HG02623 (cell line): ENCODE results near the gene ATP11C.
"Not testable (repeated sequence)": the region's sequence is repeated elsewhere in the genome, so short reads cannot be mapped to it uniquely, and the experiment has no call there.

Experiments
- ATAC-seq: cut with Tn5 transposase; IDR thresholded peaks from one replicate; pipeline ENCODE4 v1.9.1; 2021; ENCODE audit warnings: moderate library complexity; ENCODE audit not compliant: unreplicated experiment

The ATP11C gene

DNA sequence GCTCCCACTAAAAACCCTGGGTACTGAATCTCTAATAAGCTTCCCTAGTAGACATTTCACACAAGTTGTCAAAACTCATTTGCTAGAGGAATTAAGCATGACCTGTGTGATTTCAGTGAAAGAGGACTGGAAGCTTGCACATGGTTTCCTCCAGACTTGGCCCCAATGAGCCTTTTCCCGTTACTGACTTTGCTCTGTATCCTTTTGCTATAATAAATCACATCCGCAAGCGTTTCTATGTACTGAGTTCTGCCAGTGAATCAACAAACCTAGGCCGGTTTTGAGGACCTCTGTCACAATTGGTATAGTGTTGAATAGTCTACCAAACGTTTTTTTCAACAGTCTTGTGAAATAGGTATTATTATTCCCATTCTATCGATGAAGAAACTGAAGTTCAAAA lies 8.2 kb downstream of the ATP11C start:
- no peak for ATAC-seq

DNA sequence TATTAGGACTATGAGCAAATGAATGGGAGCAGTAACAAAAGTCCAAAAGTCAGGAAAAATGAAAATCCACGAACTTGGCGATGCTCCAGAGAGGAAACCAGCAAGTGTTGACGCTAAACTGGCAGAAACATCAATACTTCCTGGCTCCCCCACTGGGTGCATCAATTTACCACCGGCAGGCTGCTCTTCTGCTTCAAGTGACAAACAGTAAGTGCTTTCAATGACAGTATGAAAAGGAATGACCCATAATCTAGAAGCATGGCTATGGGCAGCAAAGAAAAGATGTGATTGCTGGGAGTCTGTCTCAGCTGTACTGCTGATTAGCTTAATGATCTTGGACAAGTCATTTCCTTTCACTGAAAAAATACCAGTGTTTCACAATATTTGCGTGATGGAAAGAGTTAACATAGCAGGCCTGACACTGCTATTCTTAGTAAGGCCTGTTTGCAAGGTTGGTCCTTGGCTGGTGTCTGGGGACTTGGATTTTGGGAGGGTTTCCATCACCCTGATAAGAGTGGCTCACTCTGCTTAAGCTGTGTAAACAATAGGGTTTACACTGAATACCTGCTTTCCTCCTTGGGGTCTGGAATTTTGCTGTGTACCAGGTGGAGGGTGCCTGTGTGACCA lies 8.7 kb downstream of the ATP11C start:
- no peak for ATAC-seq

DNA sequence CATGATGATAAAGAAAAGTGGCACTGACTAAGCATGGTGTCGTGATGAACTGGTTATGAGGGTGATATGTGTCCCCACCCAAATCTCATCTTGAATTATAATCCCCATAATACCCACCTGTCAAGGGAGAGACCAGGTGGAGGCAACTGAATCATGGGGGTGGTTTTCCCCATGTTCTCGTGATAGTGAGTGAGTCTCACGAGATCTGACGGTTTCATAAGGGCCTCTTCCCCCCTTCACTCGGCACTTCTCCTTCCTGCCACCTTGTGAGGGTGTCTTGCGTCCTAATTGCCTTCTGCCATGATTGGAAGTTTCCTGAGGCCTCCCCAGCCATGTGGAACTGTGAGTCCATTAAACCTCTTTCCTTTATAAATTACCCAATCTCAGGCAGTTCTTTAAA lies 11.7 kb downstream of the ATP11C start:
- ATAC-seq: not testable (repeated sequence)

DNA sequence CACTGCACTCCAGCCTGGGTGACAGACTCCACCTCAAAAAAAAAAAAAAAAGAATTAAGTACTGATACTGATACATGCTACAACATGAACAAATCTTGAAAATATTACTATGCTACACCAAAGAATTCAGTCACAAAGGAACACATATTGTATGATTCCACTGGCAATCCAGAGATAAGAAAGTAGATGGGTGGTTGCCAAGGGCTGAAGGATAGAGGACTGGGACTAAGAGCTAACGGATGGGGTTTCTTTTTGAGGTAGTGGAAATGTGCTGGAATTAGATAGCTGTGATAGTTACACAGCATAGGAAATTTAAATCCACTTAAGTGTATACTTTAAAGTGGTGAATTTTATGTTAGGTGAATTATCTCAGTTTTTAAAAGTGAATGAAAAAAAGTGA lies 12.5 kb downstream of the ATP11C start:
- ATAC-seq: no peak

DNA sequence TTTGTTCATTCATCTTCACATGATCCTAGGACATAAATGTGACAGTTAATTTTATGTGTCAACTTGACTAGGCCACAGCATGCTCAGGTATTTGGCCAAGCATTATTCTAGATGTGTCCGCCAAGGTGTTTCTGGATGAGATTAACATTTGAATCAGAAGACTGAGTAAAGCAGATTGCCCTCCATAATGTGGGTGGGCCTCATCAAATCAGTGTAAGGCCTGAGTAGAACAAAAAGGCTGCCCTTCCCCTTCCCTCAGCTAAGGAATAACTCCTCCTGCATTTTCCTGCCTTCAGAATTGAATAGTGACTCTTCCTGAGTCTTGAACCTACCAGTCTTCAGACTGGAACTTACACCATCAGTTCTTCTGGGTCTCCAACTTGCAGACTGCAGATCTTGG lies 18.4 kb downstream of the ATP11C start:
- ATAC-seq: no peak

DNA sequence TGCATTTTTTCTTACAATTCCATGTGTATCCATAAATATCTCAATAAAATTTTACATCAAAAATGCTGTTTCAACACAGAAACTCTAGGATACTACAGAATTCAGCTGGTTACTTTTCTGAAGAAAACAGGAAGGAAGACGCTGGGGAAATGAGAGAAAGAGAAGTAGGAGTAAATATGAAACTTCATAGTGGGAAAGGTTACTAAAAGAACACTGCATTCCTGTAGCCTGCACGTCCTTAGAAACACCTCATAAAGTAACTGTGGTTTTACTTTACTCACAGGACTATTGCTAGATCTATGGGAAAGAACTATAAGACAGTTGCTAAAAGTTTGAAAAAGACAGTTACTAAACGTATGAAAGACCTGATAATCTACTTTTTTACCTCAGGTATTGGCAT lies 23.1 kb downstream of the ATP11C start:
- ATAC-seq: peak; percentile 71

DNA sequence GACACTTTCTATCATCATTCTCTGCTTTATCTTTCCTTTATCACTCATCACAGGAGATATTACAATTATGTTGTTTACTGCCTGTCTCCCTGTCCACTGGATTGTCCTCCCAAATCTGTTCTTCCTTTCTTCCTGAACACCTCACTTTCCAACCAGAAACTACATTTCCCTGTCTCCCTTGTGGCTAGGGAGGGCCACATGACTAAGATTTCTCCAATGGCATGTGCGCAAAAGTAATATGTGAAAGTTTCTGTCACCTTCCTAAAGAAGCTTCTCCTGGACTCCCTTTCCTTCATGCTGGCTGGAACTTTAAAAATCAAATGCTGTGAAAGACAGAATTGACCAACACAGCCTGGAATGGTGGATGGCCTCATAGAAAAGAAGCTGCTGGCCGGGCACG lies 25.8 kb downstream of the ATP11C start:
- ATAC-seq: no peak

DNA sequence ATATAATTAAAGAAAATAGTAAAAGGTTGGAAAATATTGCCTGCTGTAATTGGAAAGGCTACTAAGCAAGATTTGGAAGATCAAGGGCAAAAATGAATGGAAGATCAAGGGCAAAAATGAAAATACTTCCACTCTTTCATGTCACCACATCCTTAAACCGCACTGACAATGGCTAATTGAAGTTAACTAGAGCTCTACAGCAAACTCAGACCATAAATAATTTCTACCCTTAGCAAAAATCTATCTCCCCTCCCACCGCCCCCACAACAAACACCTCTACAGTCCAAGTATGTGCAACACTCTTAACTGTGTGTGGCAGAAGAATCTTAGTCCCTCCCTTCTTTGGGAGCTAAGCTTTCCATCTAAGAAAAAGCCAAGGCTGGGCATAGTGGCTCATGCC lies 27.1 kb downstream of the ATP11C start:
- ATAC-seq: no peak

DNA sequence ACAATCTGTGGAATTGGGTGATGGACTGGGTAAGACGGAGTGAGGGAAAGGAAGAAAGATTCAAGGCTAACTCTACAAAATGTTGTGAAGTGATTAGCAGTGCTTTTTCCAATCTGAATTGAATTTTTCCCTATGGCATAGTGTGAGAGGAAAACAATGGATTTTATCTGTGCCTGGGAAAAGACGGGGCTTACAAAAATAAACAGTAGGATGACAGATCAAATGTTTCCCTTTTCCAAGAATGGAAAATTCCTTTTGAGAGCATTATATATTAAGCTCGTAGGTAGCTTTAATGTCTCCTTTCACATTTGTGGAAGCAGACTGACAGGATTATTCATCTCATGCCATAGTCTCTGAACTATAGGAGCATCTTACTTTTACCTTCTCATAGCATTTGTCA lies 27.8 kb downstream of the ATP11C start:
- no peak for ATAC-seq

DNA sequence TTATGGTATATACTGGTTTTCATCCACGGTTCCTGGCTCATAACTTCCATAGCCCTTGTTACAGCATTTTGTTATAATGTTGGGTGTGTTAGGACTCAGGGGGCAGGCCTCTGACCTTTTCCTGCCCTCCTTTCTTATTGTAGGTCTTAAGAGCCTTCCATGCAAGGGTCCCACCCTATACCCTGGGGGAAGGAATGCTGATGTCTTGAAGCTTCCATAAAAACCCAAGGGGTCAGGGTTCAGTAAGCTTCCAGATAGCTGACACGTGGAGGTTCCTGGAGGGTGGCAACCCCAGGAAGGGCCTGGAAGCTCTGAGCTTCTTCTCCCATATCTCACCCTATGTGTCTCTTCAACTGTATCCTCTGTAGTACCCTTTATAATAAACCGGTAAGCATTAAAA lies 29.6 kb downstream of the ATP11C start:
- no peak for ATAC-seq

DNA sequence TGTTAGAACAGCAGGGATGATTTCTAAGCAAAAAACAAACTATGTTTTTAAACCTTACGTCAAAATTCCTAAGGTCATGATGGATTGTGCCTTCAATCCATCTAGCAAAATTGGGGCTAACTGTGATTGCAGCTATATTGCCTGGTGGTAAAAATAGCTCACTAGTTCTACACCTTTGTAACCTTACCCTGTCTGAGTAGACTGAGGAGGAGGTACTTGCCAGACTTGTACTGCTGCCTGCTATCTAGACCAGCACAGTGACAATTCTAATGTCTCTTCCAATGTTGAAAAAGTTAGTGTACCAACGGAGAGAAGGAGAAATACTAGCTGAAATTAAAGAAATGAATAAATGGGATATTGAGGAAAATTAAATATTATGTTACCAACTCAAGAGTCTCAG lies 30.3 kb downstream of the ATP11C start:
- ATAC-seq: no peak

DNA sequence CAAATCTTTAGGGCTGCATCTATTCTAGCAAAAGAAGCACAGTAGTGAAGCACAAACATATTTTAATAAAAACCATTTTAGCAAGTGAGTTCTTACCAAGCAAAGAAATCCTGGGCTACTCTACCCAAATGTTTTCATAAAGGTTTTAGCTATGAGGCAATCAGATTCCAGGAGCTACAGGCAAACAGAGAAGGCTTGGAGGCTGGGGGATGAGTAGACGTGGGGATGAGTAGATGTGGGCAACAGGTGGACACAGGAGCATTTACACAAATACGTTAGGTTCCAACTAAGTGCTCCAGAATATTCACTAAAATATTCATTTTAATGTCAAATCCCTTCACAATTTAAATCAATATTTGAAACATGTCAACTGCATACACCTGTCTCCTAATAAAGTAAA lies 34.5 kb downstream of the ATP11C start:
- ATAC-seq: no peak

DNA sequence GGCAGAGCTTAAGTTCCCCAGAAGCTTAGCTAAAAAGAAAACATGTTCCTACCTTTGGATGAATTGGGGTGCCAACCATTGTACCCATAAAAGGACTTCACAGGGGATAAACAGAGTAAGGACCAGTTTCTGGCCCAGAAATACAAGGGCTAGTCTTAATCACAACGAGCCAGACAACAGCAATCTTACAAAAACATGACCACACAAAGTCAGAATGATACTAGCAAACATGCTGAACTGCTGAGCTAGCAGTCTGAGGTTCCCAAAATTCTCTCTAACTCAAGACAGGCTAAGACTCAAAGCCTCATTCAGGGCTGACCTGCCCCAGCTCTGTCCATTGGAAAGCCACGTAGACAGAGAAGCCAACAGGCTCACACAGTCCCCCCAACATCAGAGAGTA lies 40.3 kb downstream of the ATP11C start:
- peak; percentile 87 for ATAC-seq

DNA sequence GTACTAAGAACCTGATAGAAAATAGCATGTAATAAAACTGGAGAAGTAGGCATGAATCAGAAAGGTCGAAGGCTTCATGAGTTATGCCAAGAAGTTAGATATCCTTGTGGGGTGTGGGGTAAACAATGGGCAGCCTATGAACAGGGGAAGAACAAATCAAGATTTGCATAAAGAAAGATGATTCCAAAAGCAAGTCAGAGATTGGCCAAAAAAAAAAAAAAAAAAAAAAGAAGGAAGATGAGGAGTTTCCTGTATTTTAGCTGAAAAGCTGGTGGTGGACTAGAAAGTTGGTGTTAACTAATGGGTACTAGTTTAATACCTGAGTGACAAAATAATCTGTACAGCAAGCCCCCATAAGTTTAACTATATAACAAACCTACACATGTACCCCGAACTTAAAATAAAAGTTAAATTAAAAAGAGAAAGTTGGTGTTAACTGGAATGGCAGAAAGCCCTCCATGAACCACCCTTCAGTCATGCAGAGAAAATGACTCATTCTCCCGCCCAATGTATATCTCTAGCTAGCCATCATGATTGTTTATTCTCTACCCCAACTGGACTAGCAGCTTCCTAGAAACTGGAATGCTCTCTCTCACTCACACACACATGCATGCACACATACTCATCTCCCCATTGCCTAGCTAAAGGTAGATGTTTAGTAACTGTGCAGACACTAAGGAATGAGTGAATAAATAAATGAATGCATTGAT lies 41.7 kb downstream of the ATP11C start:
- no peak for ATAC-seq

DNA sequence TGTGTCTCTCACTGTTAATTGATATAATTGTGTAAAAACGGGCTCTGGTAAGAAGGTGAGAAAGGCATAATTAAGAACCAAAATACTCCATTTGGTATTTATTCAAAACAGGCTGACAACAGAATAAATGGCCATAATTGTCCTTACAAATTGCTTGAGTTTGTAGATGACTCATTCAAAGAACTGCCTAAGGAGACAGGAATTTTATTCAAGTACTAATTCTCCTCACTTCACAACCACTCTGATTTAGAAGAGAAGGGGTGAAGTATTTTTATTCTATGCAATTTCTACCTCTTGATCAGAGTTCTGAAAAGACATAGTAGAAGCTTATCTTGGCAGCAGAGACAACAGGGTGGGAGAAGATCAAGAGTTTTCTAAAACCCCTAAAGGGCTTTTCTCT lies 43.1 kb downstream of the ATP11C start:
- no peak for ATAC-seq

DNA sequence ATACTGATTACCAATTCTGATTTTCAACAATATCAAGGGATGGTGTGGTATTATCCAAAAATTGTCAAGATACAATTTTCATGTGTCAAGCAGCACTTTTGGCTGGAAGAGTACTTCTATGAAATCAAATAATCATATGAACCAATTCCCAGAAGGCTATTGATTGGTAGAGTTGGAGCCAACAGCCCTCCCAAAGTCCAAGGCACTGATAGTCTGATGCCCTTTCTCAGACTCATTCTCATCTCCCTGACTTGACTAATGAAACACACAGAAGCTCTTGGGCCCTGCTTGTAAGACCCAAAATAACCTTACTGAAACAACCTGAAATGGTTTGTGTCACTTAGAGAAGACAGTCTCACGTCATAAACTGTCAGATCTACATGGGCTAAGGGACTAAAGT lies 48.9 kb downstream of the ATP11C start:
- ATAC-seq: no peak

DNA sequence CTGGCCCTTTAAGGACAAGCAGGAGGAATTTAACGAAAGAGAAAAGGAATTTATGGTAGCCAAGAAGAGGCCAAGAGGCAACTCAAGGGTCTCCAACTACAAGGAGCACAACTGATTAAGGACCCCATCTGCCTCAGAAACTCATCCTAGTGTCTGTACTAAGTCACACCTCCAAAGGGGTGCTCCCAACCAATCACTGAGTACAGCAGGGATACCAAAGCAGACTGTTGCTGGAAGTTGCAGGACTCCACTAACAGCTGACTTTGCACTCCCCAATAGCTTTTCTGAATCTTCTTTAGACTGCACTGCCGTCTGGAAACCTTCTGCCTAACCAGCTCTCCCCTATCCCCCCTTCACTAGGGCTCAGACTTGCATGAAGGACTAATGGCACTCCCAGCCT lies 50.6 kb downstream of the ATP11C start:
- ATAC-seq: no peak

DNA sequence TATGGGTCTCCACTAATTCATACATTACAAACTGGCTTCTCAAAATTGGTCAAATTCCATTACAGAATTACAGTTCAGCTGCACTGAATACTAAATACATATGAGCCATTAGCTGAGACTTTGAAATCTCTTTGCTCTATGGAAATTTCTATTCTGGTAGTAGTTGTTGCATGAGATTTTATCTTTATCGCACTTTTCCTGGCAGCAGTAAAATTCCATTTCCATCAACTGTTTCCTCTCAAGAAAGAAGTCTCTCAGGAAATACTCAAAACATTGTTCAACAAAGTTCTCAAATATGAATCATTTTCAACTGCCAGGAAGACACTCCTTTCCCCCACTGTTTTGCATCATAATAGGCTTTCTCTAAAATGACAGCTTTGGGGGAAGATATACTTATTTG lies 51.3 kb downstream of the ATP11C start:
- ATAC-seq: no peak

DNA sequence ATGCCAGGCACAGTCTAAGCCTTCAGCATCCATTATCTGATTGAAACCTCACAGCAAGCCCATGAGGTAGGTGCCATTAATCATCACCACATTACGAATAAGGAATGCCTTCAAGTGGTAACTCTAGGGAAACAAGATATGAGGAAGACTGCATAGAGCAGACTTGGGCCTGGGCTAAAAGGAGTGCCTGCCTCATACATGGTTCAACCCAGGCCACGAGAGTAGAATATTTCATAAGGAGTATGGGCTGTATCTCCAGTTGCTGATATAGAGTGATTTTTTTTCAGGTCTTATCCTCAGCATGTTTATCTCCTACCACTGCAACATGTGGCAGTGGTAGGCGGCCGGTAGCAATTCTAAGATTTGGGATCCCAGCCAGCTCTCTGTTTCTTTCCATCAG lies 51.7 kb downstream of the ATP11C start:
- no peak for ATAC-seq

DNA sequence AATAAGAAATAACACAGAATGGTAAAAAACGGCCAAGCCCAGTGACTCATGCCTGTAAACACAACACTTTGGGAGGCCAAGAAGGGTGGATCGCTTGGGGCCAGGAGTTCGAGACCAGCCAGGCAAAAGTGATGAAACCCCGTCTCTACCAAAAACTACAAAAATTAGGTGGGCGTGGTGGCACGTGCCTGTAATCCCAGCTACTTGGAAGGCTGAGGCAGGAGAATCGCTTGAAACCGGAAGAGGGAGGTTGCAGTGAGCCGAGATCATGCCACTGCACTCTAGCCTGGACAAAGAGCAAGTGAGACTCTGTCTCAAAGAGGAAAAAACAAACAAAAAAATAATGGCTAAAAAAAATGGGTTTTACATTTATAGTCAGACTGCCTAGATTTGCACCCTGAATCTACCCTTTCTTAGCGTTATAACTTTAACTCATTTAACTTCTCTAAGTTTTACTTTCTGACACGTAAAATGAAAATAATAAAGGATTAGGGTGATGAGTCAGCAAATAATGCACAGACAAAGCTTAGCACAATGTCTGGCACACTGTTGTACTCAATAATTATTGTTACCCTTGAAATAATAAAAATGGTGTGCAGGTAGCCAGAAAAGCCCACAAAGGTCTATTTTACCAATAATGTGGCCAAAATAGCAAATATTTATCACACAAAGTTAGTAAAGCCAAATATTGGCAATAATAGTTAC lies 55.0 kb downstream of the ATP11C start:
- ATAC-seq: no peak

DNA sequence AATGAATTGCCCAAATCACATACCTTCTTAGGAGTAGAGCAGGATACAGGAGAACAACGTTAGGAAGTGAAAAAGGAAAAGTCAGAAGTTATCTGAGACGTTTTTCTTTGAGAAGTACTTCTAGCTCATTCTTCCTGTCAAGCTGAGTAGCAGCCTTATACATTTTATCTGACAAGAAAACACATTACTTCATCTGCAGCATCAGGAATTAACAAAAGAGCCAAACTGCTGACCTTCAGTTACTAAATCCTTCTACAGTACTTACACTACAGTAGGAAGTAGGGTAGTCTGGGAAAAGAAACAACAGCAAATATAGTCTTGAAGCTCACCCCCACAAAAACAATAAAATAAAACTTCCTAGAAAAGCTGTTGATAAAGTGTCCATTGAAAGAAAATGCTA lies 57.0 kb downstream of the ATP11C start:
- ATAC-seq: no peak

DNA sequence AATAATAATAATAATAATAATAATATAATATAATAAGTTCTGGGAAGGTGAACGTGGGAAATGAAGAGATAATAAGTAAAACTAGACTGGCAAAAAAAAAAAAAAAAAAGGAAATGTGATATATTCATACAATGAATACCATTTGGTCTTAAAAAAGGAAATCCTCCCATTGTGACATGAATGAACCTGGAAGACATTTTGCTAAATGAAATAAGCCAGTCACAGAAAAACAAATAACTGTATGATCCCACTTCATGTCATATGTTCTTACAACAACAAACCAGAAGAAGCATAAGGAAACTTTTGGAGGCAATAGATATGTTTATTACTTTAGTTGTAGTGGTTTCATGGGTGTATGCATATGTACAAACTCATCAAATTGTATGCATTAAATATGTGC lies 63.1 kb downstream of the ATP11C start:
- ATAC-seq: no peak
